Nephron progenitor cell (in vitro differentiated cells): ENCODE results near the gene SORCS2.

Experiments used
- DNase-seq: peaks from one replicate; pipeline ENCODE4 v3.0.0; 2021
- H3K27ac Mint-ChIP-seq: 2 replicates; pipeline ENCODE4 v1.8.0; 2021; ENCODE audit warnings: mild to moderate bottlenecking, moderate library complexity, mixed read lengths
- H3K27me3 Mint-ChIP-seq: 2 replicates; pipeline ENCODE4 v1.8.0; 2021; ENCODE audit warnings: mild to moderate bottlenecking, low read depth, mixed read lengths; ENCODE audit not compliant: poor library complexity
- H3K36me3 Mint-ChIP-seq: 2 replicates; pipeline ENCODE4 v1.8.0; 2021; ENCODE audit warnings: low read depth, mixed read lengths
- H3K4me1 Mint-ChIP-seq: 2 replicates; pipeline ENCODE4 v1.8.0; 2021; ENCODE audit warnings: mixed read lengths
- H3K4me3 Mint-ChIP-seq: 2 replicates; pipeline ENCODE4 v1.8.0; 2021; ENCODE audit warnings: mild to moderate bottlenecking, moderate library complexity, mixed read lengths
- H3K9me3 Mint-ChIP-seq: 2 replicates; pipeline ENCODE4 v1.8.0; 2021; ENCODE audit warnings: mild to moderate bottlenecking, moderate library complexity, mixed read lengths
- CTCF ChIP-seq: fragments of 200-600 bp; sonication (generic); IDR thresholded peaks from 2 replicates; pipeline ENCODE4 v1.5.0; 2021; ENCODE audit warnings: antibody characterized with exemption

The SORCS2 gene

GRCh38 chr4:7756561-7757355 is 564.4 kb downstream of the SORCS2 start:
- Mint-ChIP-seq H3K4me3 (peak overlapping the region; percentile 47), H3K27ac (peak overlapping the region; percentile 99), H3K36me3 (peaks cover 5% of the 10 kb centered on the region), H3K4me1 (peaks cover 87% of the 10 kb centered on the region), H3K27me3 (no peaks in the 10 kb centered on the region), H3K9me3 (peaks cover 3% of the 10 kb centered on the region)
- TF ChIP-seq CTCF, result no peak
- no peak for DNase-seq

GRCh38 chr4:7757501-7758471 is 565.4 kb downstream of the SORCS2 start:
- peak overlapping the region; percentile 99 for H3K27ac Mint-ChIP-seq
- no peak for TF ChIP-seq CTCF
- peak overlapping the region; percentile 47 for H3K4me3 Mint-ChIP-seq
- DNase-seq, result peak; percentile 73
- H3K27me3 Mint-ChIP-seq, result no peaks in the 10 kb centered on the region
- H3K4me1 Mint-ChIP-seq, result peaks cover 94% of the 10 kb centered on the region
- H3K9me3 Mint-ChIP-seq, result no peaks in the 10 kb centered on the region
- H3K36me3 Mint-ChIP-seq, result peaks cover 7% of the 10 kb centered on the region

GRCh38 chr4:7758476-7758875 is 566.1 kb downstream of the SORCS2 start:
- peaks cover 10% of the 10 kb centered on the region for H3K36me3 Mint-ChIP-seq
- peak overlapping the region; percentile 99 for H3K27ac Mint-ChIP-seq
- no peaks in the 10 kb centered on the region for H3K27me3 Mint-ChIP-seq
- peak; percentile 24 for DNase-seq
- H3K9me3 Mint-ChIP-seq, result no peaks in the 10 kb centered on the region
- H3K4me3 Mint-ChIP-seq, result peak overlapping the region; percentile 47
- H3K4me1 Mint-ChIP-seq, result peaks cover 95% of the 10 kb centered on the region
- TF ChIP-seq CTCF, result no peak

- Mint-ChIP-seq H3K27ac (peak overlapping the region; percentile 88), H3K9me3 (no peaks in the 10 kb centered on the region), H3K4me1 (peaks cover 95% of the 10 kb centered on the region), H3K27me3 (no peaks in the 10 kb centered on the region), H3K4me3 (peak overlapping the region; percentile 64), H3K36me3 (peaks cover 18% of the 10 kb centered on the region)
- no peak for TF ChIP-seq CTCF
- DNase-seq, result no peak
Measured at GRCh38 chr4:7759216-7759615, 566.9 kb downstream of the SORCS2 start.

- H3K27me3 Mint-ChIP-seq, result no peaks in the 10 kb centered on the region
Measured at GRCh38 chr4:7759635-7760034, 567.3 kb downstream of the SORCS2 start.

More at GRCh38 chr4:7759635-7760034, 567.3 kb downstream of the SORCS2 start:
- Mint-ChIP-seq H3K27ac (peak overlapping the region; percentile 88), H3K9me3 (no peaks in the 10 kb centered on the region), H3K4me3 (peak overlapping the region; percentile 64), H3K4me1 (peaks cover 94% of the 10 kb centered on the region), H3K36me3 (peaks cover 21% of the 10 kb centered on the region)
- DNase-seq, result no peak
- TF ChIP-seq CTCF, result no peak
